Karpas-422 (cell line): ENCODE data around the gene LNP1. TPM values are rescaled to one million over a fixed set of nuclear protein-coding genes. Genes with fewer than 3 reads are reported as not detected.

Source experiments
- DNase-seq: peaks from one replicate; pipeline ENCODE4 v3.0.0-alpha.2; 2015
- H2AFZ ChIP-seq: fragments of 200-600 bp; sonication (generic); 2 replicates; pipeline ENCODE4 v1.6.1; 2014; ENCODE audit warnings: antibody characterized with exemption, low read length, mixed read lengths
- H3K27ac ChIP-seq: fragments of 200-600 bp; sonication (generic); 2 replicates; pipeline ENCODE4 v1.5.1; 2014; ENCODE audit warnings: mild to moderate bottlenecking, low read length, moderate library complexity
- H3K27me3 ChIP-seq: fragments of 200-600 bp; sonication (generic); 2 replicates; pipeline ENCODE4 v1.6.1; 2014; ENCODE audit warnings: low read length, mixed read lengths
- H3K36me3 ChIP-seq: fragments of 200-600 bp; sonication (generic); 2 replicates; pipeline ENCODE4 v1.6.1; 2014; ENCODE audit warnings: low read length, mixed read lengths; ENCODE audit not compliant: insufficient read depth
- H3K4me1 ChIP-seq: fragments of 200-600 bp; sonication (generic); 2 replicates; pipeline ENCODE4 v1.6.1; 2014; ENCODE audit warnings: mild to moderate bottlenecking, low read length, mixed read lengths
- H3K4me2 ChIP-seq: fragments of 200-600 bp; sonication (generic); 2 replicates; pipeline ENCODE4 v1.6.1; 2014; ENCODE audit warnings: low read length, low read depth, mild to moderate bottlenecking; ENCODE audit not compliant: poor library complexity, severe bottlenecking
- H3K4me3 ChIP-seq: fragments of 200-600 bp; sonication (generic); 2 replicates; pipeline ENCODE4 v1.5.1; 2014; ENCODE audit warnings: mild to moderate bottlenecking, antibody characterized with exemption, low read length, mixed read lengths
- H3K79me2 ChIP-seq: fragments of 200-600 bp; sonication (generic); 2 replicates; pipeline ENCODE4 v1.6.1; 2014; ENCODE audit warnings: mild to moderate bottlenecking, low read length, mixed read lengths
- H3K9ac ChIP-seq: fragments of 200-600 bp; sonication (generic); 2 replicates; pipeline ENCODE4 v1.6.0; 2014; ENCODE audit warnings: low read length
- H3K9me2 ChIP-seq: fragments of 200-600 bp; sonication (generic), shearing (Covaris generic); replicated peaks from 2 replicates; pipeline ENCODE4 v1.6.0; 2014; ENCODE audit warnings: mild to moderate bottlenecking, low read length, moderate library complexity; ENCODE audit not compliant: insufficient read depth
- H3K9me3 ChIP-seq: fragments of 300-700, 200-600 bp; sonication (generic); 2 replicates; pipeline ENCODE4 v1.6.1; 2014; ENCODE audit warnings: low read length, mixed read lengths
- H4K20me1 ChIP-seq: fragments of 200-600 bp; sonication (generic); 2 replicates; pipeline ENCODE4 v1.6.1; 2014; ENCODE audit warnings: mild to moderate bottlenecking, antibody characterized with exemption, low read length, low read depth; ENCODE audit not compliant: insufficient read depth
- total RNA-seq: library from RNA; depleted of rRNA; stranded (reverse); fragments of >200 nt; shearing (Covaris generic); gene quantifications from 2 replicates; pipeline ENCODE4 v1.2.3, GENCODE V29; 2014; ENCODE audit warnings: low replicate concordance; rRNA removed

LNP1 gene
- total RNA-seq, 1 experiment from 2014 or later = 6.0 TPM

DNA sequence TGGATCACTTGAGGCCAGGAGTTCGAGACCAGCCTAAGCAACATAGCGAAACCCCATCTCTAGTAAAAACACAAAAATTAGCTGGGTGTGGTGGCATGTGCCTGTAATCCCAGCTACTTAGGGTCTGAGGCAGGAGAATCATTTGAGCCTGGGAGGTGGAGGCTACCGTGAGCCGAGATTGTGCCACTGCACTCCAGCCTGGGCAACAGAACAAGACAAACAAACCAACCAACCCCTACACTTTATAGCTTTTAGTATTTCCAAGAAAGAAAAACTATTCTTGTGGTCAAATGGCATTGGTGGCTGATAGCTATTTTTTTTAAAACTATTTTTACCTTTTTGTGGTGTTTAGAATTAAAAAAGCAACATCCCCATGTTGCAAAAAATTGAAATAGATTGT, 98.3 kb downstream of the LNP1 start:
- H3K4me3 ChIP-seq = no peak overlapping the region
- H3K9ac ChIP-seq = no peak overlapping the region
- no peaks in the 10 kb centered on the region for H4K20me1 ChIP-seq
- DNase-seq = peak; percentile 4
- no peak overlapping the region for H2AFZ ChIP-seq
- H3K27me3 ChIP-seq = no peaks in the 10 kb centered on the region
- no peaks in the 10 kb centered on the region for H3K9me3 ChIP-seq
- no peaks in the 10 kb centered on the region for H3K79me2 ChIP-seq
- no peak overlapping the region for H3K4me2 ChIP-seq
- H3K9me2 ChIP-seq = no peaks in the 10 kb centered on the region
- H3K4me1 ChIP-seq = no peaks in the 10 kb centered on the region
- H3K27ac ChIP-seq = no peak overlapping the region
- no peaks in the 10 kb centered on the region for H3K36me3 ChIP-seq

DNA sequence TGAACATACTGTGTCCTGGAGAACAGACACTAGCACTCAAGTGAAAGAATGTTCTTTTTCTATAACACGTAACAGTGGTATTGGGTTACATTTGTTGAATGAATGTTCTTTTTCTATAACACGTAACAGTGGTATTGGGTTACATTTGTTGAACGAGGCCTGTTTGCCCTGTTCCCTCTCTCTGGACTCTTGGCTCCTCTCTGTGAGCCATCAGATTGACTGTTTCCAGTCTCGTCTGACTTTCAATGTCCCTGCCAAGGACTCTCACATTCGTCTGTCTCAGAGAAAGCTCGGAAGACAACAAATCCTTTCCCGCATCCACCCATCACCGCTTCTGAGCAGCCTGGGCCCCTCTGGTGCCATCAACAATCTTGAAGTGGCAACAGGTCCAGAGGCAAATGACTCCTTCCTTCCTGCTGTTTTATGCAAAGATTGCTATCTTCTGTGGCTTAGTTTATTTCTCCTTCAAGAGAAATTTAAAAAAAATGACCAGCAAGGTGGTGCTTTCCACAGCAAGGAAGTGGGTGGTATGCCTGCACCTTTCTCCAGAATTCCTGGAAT, 99.1 kb downstream of the LNP1 start:
- Histone ChIP-seq H4K20me1 (no peaks in the 10 kb centered on the region), H3K9me2 (no peaks in the 10 kb centered on the region), H3K27ac (no peak overlapping the region), H3K9me3 (no peaks in the 10 kb centered on the region), H3K4me1 (no peaks in the 10 kb centered on the region), H2AFZ (no peak overlapping the region), H3K79me2 (no peaks in the 10 kb centered on the region), H3K4me2 (no peak overlapping the region), H3K9ac (no peak overlapping the region), H3K4me3 (no peak overlapping the region), H3K27me3 (no peaks in the 10 kb centered on the region), H3K36me3 (no peaks in the 10 kb centered on the region)
- no peak for DNase-seq

GRCh38 chr3:100503448-100503847, 102.1 kb downstream of the LNP1 start:
- DNase-seq = no peak
- no peaks in the 10 kb centered on the region for H3K9me2 ChIP-seq
- H2AFZ ChIP-seq = no peak overlapping the region
- H3K36me3 ChIP-seq = no peaks in the 10 kb centered on the region
- H4K20me1 ChIP-seq = no peaks in the 10 kb centered on the region
- H3K4me2 ChIP-seq = no peak overlapping the region
- H3K9me3 ChIP-seq = no peaks in the 10 kb centered on the region
- no peak overlapping the region for H3K9ac ChIP-seq
- no peaks in the 10 kb centered on the region for H3K79me2 ChIP-seq
- H3K4me1 ChIP-seq = no peaks in the 10 kb centered on the region
- no peak overlapping the region for H3K4me3 ChIP-seq
- H3K27me3 ChIP-seq = no peaks in the 10 kb centered on the region
- H3K27ac ChIP-seq = no peak overlapping the region

Other genes starting within 250 kb of the LNP1 start
- 8.3 and 20.6 TPM in 2 replicates for gene TBC1D23, start 140.5 kb upstream of the LNP1 start, total RNA-seq
- 63.2 and 74.5 TPM in 2 replicates for gene NIT2, start 66.8 kb upstream of the LNP1 start, total RNA-seq
- 43.1 and 45.1 TPM in 2 replicates for gene TOMM70, start 450 bp upstream of the LNP1 start, total RNA-seq
- 0.11 and 1.3 TPM in 2 replicates for gene TMEM45A, start 91.1 kb downstream of the LNP1 start, total RNA-seq
- not detected in 2 replicates for gene ADGRG7, start 208.1 kb downstream of the LNP1 start, total RNA-seq